ENCODE results near the gene SULF2.

- TF ChIP-seq POLR2A (IDR thresholded peaks at IDR 0.05) (no peak), CTCF (IDR thresholded peaks at IDR 0.05) (no peak)
Observed at GRCh38 chr20:47788741-47789080, 3.4 kb upstream of the SULF2 start.

Data from testis (tissue), 2 donors.